Fibroblast of pulmonary artery (primary cell): ENCODE measurements around the gene DENND4B.
"Not testable (repeated sequence)": the region's sequence is repeated elsewhere in the genome, so short reads cannot be mapped to it uniquely, and the experiment has no call there.

ENCODE experiments used
- DNase-seq: peaks from one replicate; pipeline ENCODE4 v3.0.0-alpha.2; 2010; ENCODE audit warnings: low read depth
- H3K4me3 ChIP-seq: replicated peaks from 2 replicates; pipeline ENCODE4 v1.5.1; 2011; ENCODE audit warnings: low read depth, mild to moderate bottlenecking, control low read depth, low read length, moderate library complexity
- CTCF ChIP-seq: IDR thresholded peaks from 2 replicates; pipeline ENCODE4 v1.5.1; 2011; ENCODE audit warnings: mild to moderate bottlenecking, control low read depth, low read length, inconsistent platforms; ENCODE audit errors: missing control alignments

DENND4B gene

GRCh38 chr1:153912349-153912748 is 34.2 kb downstream of the DENND4B start:
- H3K4me3 ChIP-seq = no peak overlapping the region
- DNase-seq = no peak
- TF ChIP-seq CTCF = no peak

- not testable (repeated sequence) for H3K4me3 ChIP-seq, DNase-seq
These were observed 36.0 kb downstream of the DENND4B start for GRCh38 chr1:153910560-153910959.

- no peak for TF ChIP-seq CTCF
- H3K4me3 ChIP-seq = no peak overlapping the region
- DNase-seq = no peak
These were observed 38.4 kb downstream of the DENND4B start for GRCh38 chr1:153908071-153908470.

GRCh38 chr1:153907134-153907533 is 39.4 kb downstream of the DENND4B start:
- no peak for TF ChIP-seq CTCF
- DNase-seq = no peak
- H3K4me3 ChIP-seq = no peak overlapping the region

- TF ChIP-seq CTCF = no peak
- H3K4me3 ChIP-seq = no peak overlapping the region
- no peak for DNase-seq
These were observed 40.1 kb downstream of the DENND4B start for GRCh38 chr1:153906396-153906795.

GRCh38 chr1:153905908-153906307 is 40.6 kb downstream of the DENND4B start:
- H3K4me3 ChIP-seq, DNase-seq: not testable (repeated sequence)

GRCh38 chr1:153903841-153904455 is 42.6 kb downstream of the DENND4B start:
- no peak for DNase-seq
- no peak for TF ChIP-seq CTCF
- H3K4me3 ChIP-seq = no peak overlapping the region

- H3K4me3 ChIP-seq = no peak overlapping the region
- no peak for DNase-seq
- no peak for TF ChIP-seq CTCF
These were observed 47.0 kb downstream of the DENND4B start for GRCh38 chr1:153899509-153899908.

GRCh38 chr1:153895866-153896265 is 50.7 kb downstream of the DENND4B start:
- DNase-seq = peak; percentile 32
- not testable (repeated sequence) for H3K4me3 ChIP-seq

- not testable (repeated sequence) for H3K4me3 ChIP-seq, DNase-seq
These were observed 55.5 kb downstream of the DENND4B start for GRCh38 chr1:153891042-153891441.
